Left renal cortex interstitium (tissue), 4 donors: Measurements from ENCODE around the gene GPLD1. TPM values are rescaled to one million over a fixed set of nuclear protein-coding genes. Genes with fewer than 3 reads are reported as not detected.
"Not testable (repeated sequence)": the region's sequence is repeated elsewhere in the genome, so short reads cannot be mapped to it uniquely, and the experiment has no call there.

Experiments used
- DNase-seq, 4 donors: peaks; one replicate each; pipeline ENCODE4 v3.0.0-alpha.2; 2013; ENCODE audit warnings: low read depth in 4 of 4, low spot score in 2 of 4, missing footprints in 1 of 4
- polyA plus RNA-seq, 4 donors: library from polyadenylated mRNA; unstranded; fragments of 120-200 nt; gene quantifications; one replicate each; pipeline ENCODE4 v1.2.1, GENCODE V29; 2013; ENCODE audit not compliant: insufficient read length in 4 of 4

The GPLD1 gene
- polyA plus RNA-seq, 4 donors: 2.8 to 4.8 (median 3.8) TPM

DNA sequence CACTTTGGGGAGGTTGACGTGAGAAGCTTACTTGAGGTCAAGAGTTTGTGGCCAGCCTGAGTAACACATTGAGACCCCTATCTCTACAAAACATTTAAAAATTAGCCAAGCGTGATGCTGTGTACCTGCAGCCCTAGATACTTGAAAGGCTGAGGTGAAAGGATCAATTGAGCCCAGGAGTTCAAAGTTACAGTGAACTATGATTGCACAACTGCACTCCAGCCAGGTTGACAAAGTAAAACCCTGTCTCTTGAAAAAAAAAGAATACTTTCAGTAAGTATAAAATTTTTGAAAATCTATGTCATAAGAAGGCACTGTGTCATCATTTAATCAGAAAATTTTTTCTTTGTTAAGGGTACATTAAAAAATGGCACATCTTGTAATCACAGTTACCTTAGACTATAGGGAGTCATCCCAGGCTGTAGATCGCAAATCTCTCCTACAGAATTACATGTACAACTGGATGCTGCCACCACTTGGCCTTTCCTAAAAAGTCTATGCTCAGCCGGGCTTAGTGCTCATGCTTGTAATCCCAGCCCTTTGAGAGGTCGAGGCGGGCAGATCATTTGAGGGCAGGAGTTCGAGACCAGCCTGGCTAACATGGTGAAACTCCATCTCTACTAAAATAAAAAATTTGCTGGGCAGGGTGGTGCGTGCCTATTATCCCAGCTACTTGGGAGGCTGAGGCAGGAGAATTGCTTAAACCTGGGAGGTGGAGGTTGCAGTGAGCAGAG lies 103.7 kb downstream of the GPLD1 start:
- no peak for DNase-seq

DNA sequence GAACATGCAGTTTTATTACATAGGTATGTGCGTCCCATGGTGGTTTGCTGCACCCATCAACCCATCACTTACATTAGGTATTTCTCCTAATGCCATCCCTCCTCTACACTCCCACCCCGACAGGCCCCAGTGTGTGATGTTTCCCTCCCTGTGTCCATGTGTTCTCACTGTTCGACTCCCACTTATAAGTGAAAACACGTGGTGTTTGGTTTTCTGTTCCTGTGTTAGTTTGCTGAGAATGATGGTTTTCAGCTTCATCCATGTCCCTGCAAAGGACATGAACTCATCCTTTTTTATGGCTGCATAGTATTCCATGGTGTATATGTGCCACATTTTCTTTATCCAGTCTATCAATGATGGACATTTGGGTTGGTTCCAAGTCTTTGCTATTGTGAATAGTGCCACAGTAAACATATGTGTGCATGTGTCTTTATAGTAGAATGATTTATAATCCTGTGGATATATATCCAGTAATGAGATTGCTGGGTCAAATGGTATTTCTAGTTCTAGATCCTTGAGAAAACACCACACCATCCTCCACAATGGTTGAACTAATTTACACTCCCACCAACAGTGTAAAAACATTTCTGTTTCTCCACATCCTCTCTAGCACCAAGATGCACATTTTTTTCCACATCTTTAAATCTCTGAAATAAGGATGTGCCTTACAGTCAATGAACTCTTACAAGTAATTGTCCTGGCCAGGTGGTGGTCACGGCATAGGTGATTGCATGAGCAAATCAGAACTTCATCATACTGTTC lies 104.8 kb downstream of the GPLD1 start:
- not testable (repeated sequence) for DNase-seq

DNA sequence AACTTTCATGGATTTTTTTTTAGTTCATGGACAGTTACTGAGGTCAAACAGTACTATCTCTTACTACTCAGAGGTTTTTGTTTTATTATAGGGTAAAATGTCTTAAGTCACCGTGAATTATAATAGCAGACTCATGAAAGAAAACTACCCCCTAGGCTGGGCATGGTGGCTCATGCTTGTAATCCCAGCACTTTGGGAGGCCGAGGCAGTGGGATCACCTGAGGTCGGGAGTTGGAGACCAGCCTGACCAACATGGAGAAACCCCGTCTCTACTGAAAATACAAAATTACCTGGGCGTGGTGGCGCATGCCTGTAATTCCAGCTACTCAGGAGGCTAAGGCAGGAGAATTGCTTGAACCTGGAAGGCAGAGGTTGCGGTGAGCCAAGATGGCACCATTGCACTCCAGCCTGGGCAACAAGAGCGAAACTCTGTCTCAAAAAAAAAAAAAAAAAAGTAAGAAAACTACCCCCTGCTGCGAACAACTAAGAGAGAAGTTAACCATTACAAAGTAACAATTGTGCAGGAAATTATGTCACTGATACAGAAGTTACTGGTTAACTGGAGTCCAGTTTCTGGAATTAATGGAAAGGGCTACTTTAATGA lies 106.4 kb downstream of the GPLD1 start:
- not testable (repeated sequence) for DNase-seq

DNA sequence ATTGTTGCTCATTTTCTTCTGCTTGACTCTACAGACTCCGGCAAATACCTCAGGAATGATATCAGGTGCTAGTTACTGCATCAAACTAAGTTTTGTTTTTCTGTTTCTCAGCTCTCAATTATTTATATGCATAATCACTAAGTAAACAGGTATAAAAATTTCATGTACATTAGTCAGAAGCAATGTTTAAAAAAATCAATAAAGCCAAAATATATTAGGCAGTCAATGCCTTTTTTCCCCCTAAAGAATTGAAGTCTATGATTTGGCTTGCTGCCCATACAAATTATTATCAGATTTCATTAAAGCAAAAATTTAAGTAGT lies 107.2 kb downstream of the GPLD1 start:
- DNase-seq: no peak

DNA sequence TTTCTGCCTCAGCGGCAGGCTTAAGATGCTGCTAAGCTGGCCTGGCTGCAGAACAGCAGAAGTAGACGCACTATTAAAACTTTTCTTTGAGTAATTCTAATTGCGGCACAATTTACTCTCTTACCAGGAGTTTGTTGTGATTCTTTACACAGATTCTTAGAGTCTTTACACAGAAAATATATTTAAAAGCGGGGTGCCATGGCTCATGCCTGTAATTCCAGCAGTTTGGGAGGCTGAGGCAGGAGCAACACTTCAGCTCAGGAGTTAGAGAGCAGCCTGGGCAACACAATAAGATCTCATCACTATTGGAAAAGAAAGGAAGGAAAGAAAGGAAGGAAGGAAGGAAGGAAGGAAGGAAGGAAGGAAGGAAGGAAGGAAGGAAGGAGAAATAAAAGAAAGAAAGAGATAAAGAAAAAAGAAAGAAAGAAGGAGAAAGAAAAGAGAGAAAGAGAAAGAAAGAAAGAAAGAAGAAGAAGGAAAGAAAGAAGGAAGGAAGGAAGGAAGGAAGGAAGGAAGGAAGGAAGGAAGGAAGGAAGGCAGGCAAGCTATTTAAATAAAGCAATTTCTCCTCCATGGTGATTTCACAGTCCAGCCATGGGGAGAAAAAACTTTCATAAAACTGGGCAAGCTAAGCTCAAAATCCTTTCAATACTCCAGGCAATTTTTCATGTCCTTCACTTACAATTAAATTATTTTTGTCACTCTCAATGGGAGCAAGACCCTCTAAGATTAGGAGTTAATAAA lies 107.7 kb downstream of the GPLD1 start:
- no peak for DNase-seq

DNA sequence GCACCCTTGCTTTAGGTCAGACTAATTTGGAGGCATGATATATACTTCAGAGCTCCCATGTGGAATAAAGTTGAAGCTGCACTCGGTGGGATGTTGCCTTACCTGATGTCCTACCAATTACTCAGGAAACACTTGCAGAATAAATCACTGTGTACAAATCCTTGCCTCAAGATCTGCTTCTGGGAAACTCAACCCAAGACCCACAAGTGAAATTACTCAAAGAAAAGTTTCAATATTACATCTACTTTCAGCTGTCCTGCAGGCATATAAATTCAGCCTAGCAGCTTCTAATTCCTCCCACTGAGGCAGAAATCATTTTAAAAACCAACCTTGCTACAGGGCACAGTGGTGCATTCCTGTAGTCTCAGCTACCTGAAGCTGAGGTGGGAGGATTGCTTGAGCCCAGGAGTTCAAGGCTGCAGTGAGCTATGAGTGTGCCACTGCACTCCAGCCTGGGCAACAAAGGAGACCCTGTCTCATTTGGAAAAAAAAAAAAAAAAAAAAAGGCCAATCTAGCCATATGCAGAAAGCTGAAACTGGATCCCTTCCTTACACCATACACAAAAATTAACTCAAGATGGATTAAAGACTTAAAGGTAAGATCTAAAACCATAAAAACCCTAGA lies 110.8 kb downstream of the GPLD1 start:
- DNase-seq: no peak

Other genes with a start within 250 kb of the GPLD1 start
- 100 to 1,000 TPM; 110 to 119 (median 112) TPM for gene DCDC2, start 131.5 kb downstream of the GPLD1 start, polyA plus RNA-seq
- gene MRS2, start 86.6 kb downstream of the GPLD1 start, polyA plus RNA-seq: 10 to 100 TPM; 34.1 to 47.7 (median 41.9) TPM
- gene ALDH5A1, start 5.4 kb upstream of the GPLD1 start, polyA plus RNA-seq: 10 to 100 TPM; 25.9 to 33.4 (median 27.8) TPM
- under 1 TPM; 0.28 to 0.46 (median 0.35) TPM for gene KIAA0319, start 156.6 kb upstream of the GPLD1 start, polyA plus RNA-seq
- gene TDP2, start 177.3 kb upstream of the GPLD1 start, polyA plus RNA-seq: 10 to 100 TPM; 54.5 to 69.3 (median 62.6) TPM
- 10 to 100 TPM; 33.5 to 45.4 (median 35.0) TPM for gene ACOT13, start 177.5 kb upstream of the GPLD1 start, polyA plus RNA-seq
- 100 to 1,000 TPM; 120 to 148 (median 140) TPM for gene C6orf62, start 229.6 kb upstream of the GPLD1 start, polyA plus RNA-seq